GM23338 (cell line): Measurements from ENCODE around the gene VPS8.

ENCODE experiments used
- CREB1 ChIP-seq: fragments of 250-450 bp; sonication (Bioruptor Pico); IDR thresholded peaks from 2 replicates; pipeline ENCODE4 v1.5.0; 2020; ENCODE audit warnings: low read depth, mild to moderate bottlenecking, moderate library complexity
- EZH2 ChIP-seq: fragments of 200-600 bp; sonication (generic); IDR thresholded peaks from one replicate; pipeline ENCODE4 v1.8.0; 2017; ENCODE audit warnings: antibody characterized with exemption, mild to moderate bottlenecking, low read depth; ENCODE audit not compliant: unreplicated experiment
- EZH2phosphoT487 ChIP-seq: fragments of 200-600 bp; sonication (generic); IDR thresholded peaks from one replicate; pipeline ENCODE4 v1.8.1; 2018; ENCODE audit warnings: antibody characterized with exemption; ENCODE audit not compliant: unreplicated experiment
- POLR2AphosphoS5 ChIP-seq: IDR thresholded peaks from 2 replicates; pipeline ENCODE4 v1.6.1; 2016; ENCODE audit warnings: antibody characterized with exemption, low read depth
- TF ChIP-seq, protein P1 (sequence below), 2 experiments: fragments of 200-600 bp in 1 of 2; sonication (generic) in 1 of 2; conservative IDR thresholded peaks; 2 replicates each; pipeline versions ENCODE4 v1.5.1 to v1.6.1; 2016 to 2017; ENCODE audit warnings: antibody characterized with exemption in 2 of 2, low read depth in 2 of 2, mild to moderate bottlenecking in 2 of 2, moderate library complexity in 1 of 2
- TF ChIP-seq, protein P2 (sequence below): IDR thresholded peaks from 2 replicates; pipeline ENCODE4 v1.6.1; 2016; ENCODE audit warnings: antibody characterized with exemption
- TF ChIP-seq, protein P3 (sequence below): IDR thresholded peaks from one replicate; pipeline ENCODE4 v1.6.1; 2018; ENCODE audit warnings: antibody characterized with exemption; ENCODE audit not compliant: unreplicated experiment

DNA sequence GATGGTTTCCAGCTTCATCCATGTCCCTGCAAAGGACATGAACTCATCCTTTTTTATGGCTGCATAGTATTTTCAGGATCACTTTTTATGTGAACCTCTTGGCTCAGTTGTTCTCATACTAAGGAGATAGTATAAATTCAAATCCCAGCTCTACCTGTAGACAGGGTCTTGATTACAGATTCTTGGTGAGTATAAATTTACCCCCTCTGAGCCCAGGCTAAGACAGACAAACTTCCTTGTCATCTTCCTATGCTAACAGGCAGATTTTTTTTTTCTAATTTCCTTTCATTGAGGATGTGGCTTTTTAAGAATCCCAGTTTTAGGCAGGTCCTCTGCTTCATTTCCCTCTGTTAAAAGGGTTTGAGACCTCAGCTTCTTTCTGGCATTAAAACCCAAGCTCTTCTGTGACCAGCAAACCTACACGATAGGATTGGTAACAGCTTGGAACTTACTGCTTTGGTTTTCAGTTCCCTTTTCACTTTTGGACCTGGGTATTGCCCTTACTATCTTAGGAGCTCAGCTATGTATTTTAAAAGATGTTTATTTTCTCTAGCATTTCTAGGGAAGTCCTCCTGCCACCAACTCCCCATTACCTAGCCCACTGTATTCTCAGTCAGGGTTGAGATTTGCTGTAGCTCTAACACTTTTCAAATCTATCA, 72.5 kb downstream of the VPS8 start:
- TF ChIP-seq POLR2AphosphoS5 (no peak), EZH2 (no peak), CREB1 (no peak), EZH2phosphoT487 (no peak)
- TF ChIP-seq, protein P1, sequence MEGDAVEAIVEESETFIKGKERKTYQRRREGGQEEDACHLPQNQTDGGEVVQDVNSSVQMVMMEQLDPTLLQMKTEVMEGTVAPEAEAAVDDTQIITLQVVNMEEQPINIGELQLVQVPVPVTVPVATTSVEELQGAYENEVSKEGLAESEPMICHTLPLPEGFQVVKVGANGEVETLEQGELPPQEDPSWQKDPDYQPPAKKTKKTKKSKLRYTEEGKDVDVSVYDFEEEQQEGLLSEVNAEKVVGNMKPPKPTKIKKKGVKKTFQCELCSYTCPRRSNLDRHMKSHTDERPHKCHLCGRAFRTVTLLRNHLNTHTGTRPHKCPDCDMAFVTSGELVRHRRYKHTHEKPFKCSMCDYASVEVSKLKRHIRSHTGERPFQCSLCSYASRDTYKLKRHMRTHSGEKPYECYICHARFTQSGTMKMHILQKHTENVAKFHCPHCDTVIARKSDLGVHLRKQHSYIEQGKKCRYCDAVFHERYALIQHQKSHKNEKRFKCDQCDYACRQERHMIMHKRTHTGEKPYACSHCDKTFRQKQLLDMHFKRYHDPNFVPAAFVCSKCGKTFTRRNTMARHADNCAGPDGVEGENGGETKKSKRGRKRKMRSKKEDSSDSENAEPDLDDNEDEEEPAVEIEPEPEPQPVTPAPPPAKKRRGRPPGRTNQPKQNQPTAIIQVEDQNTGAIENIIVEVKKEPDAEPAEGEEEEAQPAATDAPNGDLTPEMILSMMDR (conservative IDR thresholded peaks at IDR 0.05; ENCODE audit: low read depth in 2 of 2) = no peak
- TF ChIP-seq, protein P2, sequence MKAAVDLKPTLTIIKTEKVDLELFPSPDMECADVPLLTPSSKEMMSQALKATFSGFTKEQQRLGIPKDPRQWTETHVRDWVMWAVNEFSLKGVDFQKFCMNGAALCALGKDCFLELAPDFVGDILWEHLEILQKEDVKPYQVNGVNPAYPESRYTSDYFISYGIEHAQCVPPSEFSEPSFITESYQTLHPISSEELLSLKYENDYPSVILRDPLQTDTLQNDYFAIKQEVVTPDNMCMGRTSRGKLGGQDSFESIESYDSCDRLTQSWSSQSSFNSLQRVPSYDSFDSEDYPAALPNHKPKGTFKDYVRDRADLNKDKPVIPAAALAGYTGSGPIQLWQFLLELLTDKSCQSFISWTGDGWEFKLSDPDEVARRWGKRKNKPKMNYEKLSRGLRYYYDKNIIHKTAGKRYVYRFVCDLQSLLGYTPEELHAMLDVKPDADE = no peak
- TF ChIP-seq, protein P3, sequence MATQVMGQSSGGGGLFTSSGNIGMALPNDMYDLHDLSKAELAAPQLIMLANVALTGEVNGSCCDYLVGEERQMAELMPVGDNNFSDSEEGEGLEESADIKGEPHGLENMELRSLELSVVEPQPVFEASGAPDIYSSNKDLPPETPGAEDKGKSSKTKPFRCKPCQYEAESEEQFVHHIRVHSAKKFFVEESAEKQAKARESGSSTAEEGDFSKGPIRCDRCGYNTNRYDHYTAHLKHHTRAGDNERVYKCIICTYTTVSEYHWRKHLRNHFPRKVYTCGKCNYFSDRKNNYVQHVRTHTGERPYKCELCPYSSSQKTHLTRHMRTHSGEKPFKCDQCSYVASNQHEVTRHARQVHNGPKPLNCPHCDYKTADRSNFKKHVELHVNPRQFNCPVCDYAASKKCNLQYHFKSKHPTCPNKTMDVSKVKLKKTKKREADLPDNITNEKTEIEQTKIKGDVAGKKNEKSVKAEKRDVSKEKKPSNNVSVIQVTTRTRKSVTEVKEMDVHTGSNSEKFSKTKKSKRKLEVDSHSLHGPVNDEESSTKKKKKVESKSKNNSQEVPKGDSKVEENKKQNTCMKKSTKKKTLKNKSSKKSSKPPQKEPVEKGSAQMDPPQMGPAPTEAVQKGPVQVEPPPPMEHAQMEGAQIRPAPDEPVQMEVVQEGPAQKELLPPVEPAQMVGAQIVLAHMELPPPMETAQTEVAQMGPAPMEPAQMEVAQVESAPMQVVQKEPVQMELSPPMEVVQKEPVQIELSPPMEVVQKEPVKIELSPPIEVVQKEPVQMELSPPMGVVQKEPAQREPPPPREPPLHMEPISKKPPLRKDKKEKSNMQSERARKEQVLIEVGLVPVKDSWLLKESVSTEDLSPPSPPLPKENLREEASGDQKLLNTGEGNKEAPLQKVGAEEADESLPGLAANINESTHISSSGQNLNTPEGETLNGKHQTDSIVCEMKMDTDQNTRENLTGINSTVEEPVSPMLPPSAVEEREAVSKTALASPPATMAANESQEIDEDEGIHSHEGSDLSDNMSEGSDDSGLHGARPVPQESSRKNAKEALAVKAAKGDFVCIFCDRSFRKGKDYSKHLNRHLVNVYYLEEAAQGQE = no peak
